ENCODE measurements around the gene TMEM41A.
"Not testable (repeated sequence)": the region's sequence is repeated elsewhere in the genome, so short reads cannot be mapped to it uniquely, and the experiment has no call there.

DNA sequence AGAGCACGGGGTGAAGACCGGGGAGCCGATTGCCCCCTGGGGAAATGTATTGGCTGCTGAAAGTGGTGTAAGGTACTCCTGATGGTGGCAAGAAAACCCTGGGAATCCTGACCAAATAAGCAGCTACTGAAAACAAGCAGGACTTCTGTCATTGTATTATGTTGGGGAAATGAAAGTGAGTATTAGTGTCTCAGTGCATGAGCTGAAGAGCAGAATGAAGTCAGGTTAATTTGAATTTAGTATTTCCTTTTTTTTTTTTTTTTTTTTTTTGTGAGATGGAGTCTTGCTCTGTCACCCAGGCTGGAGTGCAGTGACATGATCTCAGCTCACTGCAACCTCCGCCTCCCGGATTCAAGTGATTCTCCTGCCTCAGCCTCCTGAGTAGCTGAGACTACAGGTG, 32.7 kb downstream of the TMEM41A start:
- TF ChIP-seq, protein P1, sequence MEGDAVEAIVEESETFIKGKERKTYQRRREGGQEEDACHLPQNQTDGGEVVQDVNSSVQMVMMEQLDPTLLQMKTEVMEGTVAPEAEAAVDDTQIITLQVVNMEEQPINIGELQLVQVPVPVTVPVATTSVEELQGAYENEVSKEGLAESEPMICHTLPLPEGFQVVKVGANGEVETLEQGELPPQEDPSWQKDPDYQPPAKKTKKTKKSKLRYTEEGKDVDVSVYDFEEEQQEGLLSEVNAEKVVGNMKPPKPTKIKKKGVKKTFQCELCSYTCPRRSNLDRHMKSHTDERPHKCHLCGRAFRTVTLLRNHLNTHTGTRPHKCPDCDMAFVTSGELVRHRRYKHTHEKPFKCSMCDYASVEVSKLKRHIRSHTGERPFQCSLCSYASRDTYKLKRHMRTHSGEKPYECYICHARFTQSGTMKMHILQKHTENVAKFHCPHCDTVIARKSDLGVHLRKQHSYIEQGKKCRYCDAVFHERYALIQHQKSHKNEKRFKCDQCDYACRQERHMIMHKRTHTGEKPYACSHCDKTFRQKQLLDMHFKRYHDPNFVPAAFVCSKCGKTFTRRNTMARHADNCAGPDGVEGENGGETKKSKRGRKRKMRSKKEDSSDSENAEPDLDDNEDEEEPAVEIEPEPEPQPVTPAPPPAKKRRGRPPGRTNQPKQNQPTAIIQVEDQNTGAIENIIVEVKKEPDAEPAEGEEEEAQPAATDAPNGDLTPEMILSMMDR (optimal IDR thresholded peaks at IDR 0.05 in 1 of 3, IDR thresholded peaks at IDR 0.05 in 1 of 3, conservative IDR thresholded peaks at IDR 0.05 in 1 of 3; ENCODE audit: extremely low read depth in 1 of 3, insufficient read depth in 2 of 3, low read length in 3 of 3) = not testable (repeated sequence)
- TF ChIP-seq EZH2 (IDR thresholded peaks at IDR 0.05; ENCODE audit: low read length) = not testable (repeated sequence)

All from keratinocyte (primary cell).